Measurements from ENCODE around the gene DCAF8. TPM values are rescaled to one million over a fixed set of nuclear protein-coding genes. Genes with fewer than 3 reads are reported as not detected.

The DCAF8 gene
- total RNA-seq, 1 experiment from 2014 or later, result 98.1 TPM

GRCh38 chr1:160245434-160245833 is 16.9 kb downstream of the DCAF8 start (continued):
- TF ChIP-seq CEBPB (IDR thresholded peaks at IDR 0.05; ENCODE audit: low read depth), result no peak
- no peak for TF ChIP-seq CBX3 (IDR thresholded peaks at IDR 0.05; ENCODE audit: low read depth)

- intact Hi-C loops (cut with micrococcal nuclease), result no loop called here
- POLR2A ChIA-PET, result no interaction called here
- ATAC-seq (no peak), DNase-seq (ENCODE audit: low read depth, low spot score) (no peak)
- Histone ChIP-seq H3K4me3 (replicated peaks in 1 of 2; ENCODE audit: low read depth in 1 of 2, low read length in 2 of 2) (no peak overlapping the region), H3K9ac (ENCODE audit: low read length) (no peak overlapping the region), H3K27ac (ENCODE audit: low read depth, low read length) (no peak overlapping the region), H3K4me1 (ENCODE audit: control insufficient read depth in 1 of 2, insufficient read depth in 2 of 2, low read length in 2 of 2) (no peaks in the 10 kb centered on the region), H3K9me2 (ENCODE audit: insufficient read depth) (no peaks in the 10 kb centered on the region), H2AFZ (ENCODE audit: low read depth, low read length, poor library complexity, severe bottlenecking) (no peak overlapping the region), H3K9me3 (ENCODE audit: control insufficient read depth in 1 of 2, insufficient read depth in 1 of 2, low read depth in 1 of 2, low read length in 2 of 2) (no peaks in the 10 kb centered on the region), H3K27me3 (ENCODE audit: insufficient read depth, low read length) (no peaks in the 10 kb centered on the region), H3K36me3 (ENCODE audit: control insufficient read depth in 1 of 2, insufficient read depth in 2 of 2, low read length in 2 of 2) (peaks cover 5 to 14% of the 10 kb centered on the region in 2 experiments; a peak in 3 of 4 replicates), H3K79me2 (ENCODE audit: insufficient read depth, low read length) (peaks cover 49% of the 10 kb centered on the region), H4K20me1 (ENCODE audit: insufficient read depth) (no peaks in the 10 kb centered on the region), H3K4me2 (ENCODE audit: low read length) (no peak overlapping the region)
- CTCF ChIA-PET, result interaction anchor here (1.0 to 3.7 kb wide), 5 partner anchors 8 to 132 kb away, joined by 3 to 21 read pairs (median 4); no protein-coding TSS in a partner anchor
- RAD21 ChIA-PET (ENCODE audit: low non-redundant PET in 1 of 2, low total read pairs in 2 of 2, uncharacterized antibody in 2 of 2, unreplicated experiment in 2 of 2), result no interaction called here
- no TSS peak for BruUV-seq (replicated peaks)
- no peak for TF ChIP-seq EZH2 (IDR thresholded peaks at IDR 0.05)
These were observed 18.1 kb downstream of the DCAF8 start for GRCh38 chr1:160244209-160244608.

DNA sequence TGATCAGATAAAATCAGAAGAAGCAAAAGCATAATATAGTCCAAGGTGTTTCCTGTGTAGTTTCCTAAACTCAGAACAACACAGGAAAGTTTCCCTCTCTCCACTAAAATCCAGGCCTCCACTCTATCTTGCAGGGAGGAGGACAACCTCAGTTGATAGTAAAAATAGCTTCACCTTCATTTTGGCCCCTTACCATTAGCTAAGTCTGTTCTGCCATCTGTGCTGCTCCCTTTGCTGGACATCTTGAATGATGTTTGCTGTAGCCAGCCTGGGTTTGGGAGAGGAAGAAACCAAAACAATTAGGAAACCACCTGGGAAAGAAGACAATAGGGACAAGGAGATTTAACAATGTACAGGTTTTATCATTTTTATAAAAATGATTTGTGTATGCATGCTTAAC is 18.6 kb downstream of the DCAF8 start:
- H3K36me3 ChIP-seq (ENCODE audit: control insufficient read depth in 1 of 2, insufficient read depth in 2 of 2, low read length in 2 of 2), result peaks cover 9 to 14% of the 10 kb centered on the region in 2 experiments; a peak in 3 of 4 replicates
- no peaks in the 10 kb centered on the region for H3K4me1 ChIP-seq (ENCODE audit: control insufficient read depth in 1 of 2, insufficient read depth in 2 of 2, low read length in 2 of 2)
- no peak overlapping the region for H3K4me2 ChIP-seq (ENCODE audit: low read length)
- H3K9me2 ChIP-seq (ENCODE audit: insufficient read depth), result no peaks in the 10 kb centered on the region
- ChIA-PET CTCF (interaction anchor here (1.0 to 3.7 kb wide), 4 partner anchors 8 to 133 kb away, joined by 3 to 21 read pairs (median 6); no protein-coding TSS in a partner anchor), RAD21 (ENCODE audit: low non-redundant PET in 1 of 2, low total read pairs in 2 of 2, uncharacterized antibody in 2 of 2, unreplicated experiment in 2 of 2) (no interaction called here), POLR2A (no interaction called here)
- no peak for DNase-seq (ENCODE audit: low read depth, low spot score)
- H3K4me3 ChIP-seq (replicated peaks in 1 of 2; ENCODE audit: low read depth in 1 of 2, low read length in 2 of 2), result no peak overlapping the region
- TF ChIP-seq JUND (IDR thresholded peaks at IDR 0.05) (no peak), SP1 (IDR thresholded peaks at IDR 0.05; ENCODE audit: low read depth) (no peak), EGR1 (IDR thresholded peaks at IDR 0.05; ENCODE audit: low read depth) (no peak), EZH2phosphoT487 (IDR thresholded peaks at IDR 0.05; ENCODE audit: borderline replicate concordance) (no peak)
- TF ChIP-seq, protein P1, sequence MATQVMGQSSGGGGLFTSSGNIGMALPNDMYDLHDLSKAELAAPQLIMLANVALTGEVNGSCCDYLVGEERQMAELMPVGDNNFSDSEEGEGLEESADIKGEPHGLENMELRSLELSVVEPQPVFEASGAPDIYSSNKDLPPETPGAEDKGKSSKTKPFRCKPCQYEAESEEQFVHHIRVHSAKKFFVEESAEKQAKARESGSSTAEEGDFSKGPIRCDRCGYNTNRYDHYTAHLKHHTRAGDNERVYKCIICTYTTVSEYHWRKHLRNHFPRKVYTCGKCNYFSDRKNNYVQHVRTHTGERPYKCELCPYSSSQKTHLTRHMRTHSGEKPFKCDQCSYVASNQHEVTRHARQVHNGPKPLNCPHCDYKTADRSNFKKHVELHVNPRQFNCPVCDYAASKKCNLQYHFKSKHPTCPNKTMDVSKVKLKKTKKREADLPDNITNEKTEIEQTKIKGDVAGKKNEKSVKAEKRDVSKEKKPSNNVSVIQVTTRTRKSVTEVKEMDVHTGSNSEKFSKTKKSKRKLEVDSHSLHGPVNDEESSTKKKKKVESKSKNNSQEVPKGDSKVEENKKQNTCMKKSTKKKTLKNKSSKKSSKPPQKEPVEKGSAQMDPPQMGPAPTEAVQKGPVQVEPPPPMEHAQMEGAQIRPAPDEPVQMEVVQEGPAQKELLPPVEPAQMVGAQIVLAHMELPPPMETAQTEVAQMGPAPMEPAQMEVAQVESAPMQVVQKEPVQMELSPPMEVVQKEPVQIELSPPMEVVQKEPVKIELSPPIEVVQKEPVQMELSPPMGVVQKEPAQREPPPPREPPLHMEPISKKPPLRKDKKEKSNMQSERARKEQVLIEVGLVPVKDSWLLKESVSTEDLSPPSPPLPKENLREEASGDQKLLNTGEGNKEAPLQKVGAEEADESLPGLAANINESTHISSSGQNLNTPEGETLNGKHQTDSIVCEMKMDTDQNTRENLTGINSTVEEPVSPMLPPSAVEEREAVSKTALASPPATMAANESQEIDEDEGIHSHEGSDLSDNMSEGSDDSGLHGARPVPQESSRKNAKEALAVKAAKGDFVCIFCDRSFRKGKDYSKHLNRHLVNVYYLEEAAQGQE (IDR thresholded peaks at IDR 0.05; ENCODE audit: low read depth), result no peak
- intact Hi-C loops (cut with micrococcal nuclease), result no loop called here
- peaks cover 46% of the 10 kb centered on the region for H3K79me2 ChIP-seq (ENCODE audit: insufficient read depth, low read length)
- H3K27me3 ChIP-seq (ENCODE audit: insufficient read depth, low read length), result no peaks in the 10 kb centered on the region
- H4K20me1 ChIP-seq (ENCODE audit: insufficient read depth), result no peaks in the 10 kb centered on the region
- no peak overlapping the region for H2AFZ ChIP-seq (ENCODE audit: low read depth, low read length, poor library complexity, severe bottlenecking)
- no peaks in the 10 kb centered on the region for H3K9me3 ChIP-seq (ENCODE audit: control insufficient read depth in 1 of 2, insufficient read depth in 1 of 2, low read depth in 1 of 2, low read length in 2 of 2)
- H3K27ac ChIP-seq (ENCODE audit: low read depth, low read length), result no peak overlapping the region
- no peak overlapping the region for H3K9ac ChIP-seq (ENCODE audit: low read length)
- ATAC-seq, result no peak
- no TSS peak for BruUV-seq (replicated peaks)
